ENCODE results near the gene FOXN1.

The FOXN1 gene

GRCh38 chr17:28470266-28470913 is 35.8 kb upstream of the FOXN1 start:
- Histone ChIP-seq H3K36me3 (ENCODE audit: low read depth) (no peaks in the 10 kb centered on the region), H3K4me1 (ENCODE audit: insufficient read depth, poor library complexity, severe bottlenecking) (no peaks in the 10 kb centered on the region), H3K27ac (ENCODE audit: poor library complexity, severe bottlenecking) (no peak overlapping the region), H3K27me3 (ENCODE audit: insufficient read depth, poor library complexity, severe bottlenecking) (no peaks in the 10 kb centered on the region), H3K4me3 (ENCODE audit: severe bottlenecking) (no peak overlapping the region), H3K9me3 (ENCODE audit: severe bottlenecking) (no peaks in the 10 kb centered on the region)
- ATAC-seq (ENCODE audit: low read depth) (no peak), DNase-seq (ENCODE audit: low spot score) (peak; percentile 19)
- TF ChIP-seq, protein P1, sequence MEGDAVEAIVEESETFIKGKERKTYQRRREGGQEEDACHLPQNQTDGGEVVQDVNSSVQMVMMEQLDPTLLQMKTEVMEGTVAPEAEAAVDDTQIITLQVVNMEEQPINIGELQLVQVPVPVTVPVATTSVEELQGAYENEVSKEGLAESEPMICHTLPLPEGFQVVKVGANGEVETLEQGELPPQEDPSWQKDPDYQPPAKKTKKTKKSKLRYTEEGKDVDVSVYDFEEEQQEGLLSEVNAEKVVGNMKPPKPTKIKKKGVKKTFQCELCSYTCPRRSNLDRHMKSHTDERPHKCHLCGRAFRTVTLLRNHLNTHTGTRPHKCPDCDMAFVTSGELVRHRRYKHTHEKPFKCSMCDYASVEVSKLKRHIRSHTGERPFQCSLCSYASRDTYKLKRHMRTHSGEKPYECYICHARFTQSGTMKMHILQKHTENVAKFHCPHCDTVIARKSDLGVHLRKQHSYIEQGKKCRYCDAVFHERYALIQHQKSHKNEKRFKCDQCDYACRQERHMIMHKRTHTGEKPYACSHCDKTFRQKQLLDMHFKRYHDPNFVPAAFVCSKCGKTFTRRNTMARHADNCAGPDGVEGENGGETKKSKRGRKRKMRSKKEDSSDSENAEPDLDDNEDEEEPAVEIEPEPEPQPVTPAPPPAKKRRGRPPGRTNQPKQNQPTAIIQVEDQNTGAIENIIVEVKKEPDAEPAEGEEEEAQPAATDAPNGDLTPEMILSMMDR (IDR thresholded peaks at IDR 0.05; ENCODE audit: poor library complexity, severe bottlenecking), result no peak

- Histone ChIP-seq H3K27me3 (ENCODE audit: insufficient read depth, poor library complexity, severe bottlenecking) (no peaks in the 10 kb centered on the region), H3K4me3 (ENCODE audit: severe bottlenecking) (no peak overlapping the region), H3K36me3 (ENCODE audit: low read depth) (no peaks in the 10 kb centered on the region), H3K4me1 (ENCODE audit: insufficient read depth, poor library complexity, severe bottlenecking) (no peaks in the 10 kb centered on the region), H3K27ac (ENCODE audit: poor library complexity, severe bottlenecking) (no peak overlapping the region), H3K9me3 (ENCODE audit: severe bottlenecking) (no peaks in the 10 kb centered on the region)
- DNase-seq (ENCODE audit: low spot score) (no peak), ATAC-seq (ENCODE audit: low read depth) (no peak)
- TF ChIP-seq, protein P1 (IDR thresholded peaks at IDR 0.05; ENCODE audit: poor library complexity, severe bottlenecking), result no peak
Measured at GRCh38 chr17:28470914-28471366, 35.2 kb upstream of the FOXN1 start.

DNA sequence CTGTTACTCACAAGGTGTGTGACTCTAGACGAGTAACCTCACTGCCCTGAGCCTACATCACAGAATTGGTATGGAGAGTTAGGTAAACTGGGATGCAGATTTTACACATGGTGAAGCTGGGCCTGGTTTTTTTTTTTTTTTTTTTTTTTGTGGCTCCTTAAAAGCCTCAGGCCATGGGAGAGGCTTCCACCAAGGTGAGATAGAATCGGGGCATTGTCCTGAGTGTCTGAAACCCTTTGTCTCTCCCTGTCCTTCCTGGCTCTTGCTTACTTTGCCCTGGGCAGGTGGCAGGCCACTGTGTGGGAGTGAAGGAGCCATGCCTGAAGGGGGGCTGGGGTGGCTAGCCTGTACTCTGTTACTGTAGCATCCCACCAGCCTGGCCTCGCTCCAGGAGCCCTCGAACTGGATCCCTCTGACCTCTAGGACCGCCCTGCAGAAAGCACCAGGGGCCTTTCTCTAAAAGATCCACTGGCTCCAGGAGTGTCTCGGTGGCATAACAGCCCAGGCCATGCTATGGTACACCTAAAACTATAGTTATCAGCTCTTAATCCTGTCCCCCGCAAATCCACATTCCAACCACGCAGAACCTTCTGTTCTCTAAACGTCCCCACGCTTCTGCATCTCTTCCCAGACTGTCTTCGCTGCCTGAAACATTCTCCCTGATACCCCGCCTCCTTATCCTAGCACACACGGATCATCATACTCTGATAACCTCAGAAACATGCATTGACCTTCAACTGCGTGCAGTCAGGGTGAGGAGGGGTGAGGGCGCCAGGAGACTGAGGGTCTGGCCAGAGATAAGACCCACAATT is 34.4 kb upstream of the FOXN1 start:
- H3K4me1 ChIP-seq (ENCODE audit: insufficient read depth, poor library complexity, severe bottlenecking), result no peaks in the 10 kb centered on the region
- H3K4me3 ChIP-seq (ENCODE audit: severe bottlenecking), result no peak overlapping the region
- TF ChIP-seq, protein P1 (IDR thresholded peaks at IDR 0.05; ENCODE audit: poor library complexity, severe bottlenecking), result no peak
- DNase-seq (ENCODE audit: low spot score) (no peak), ATAC-seq (ENCODE audit: low read depth) (peak; percentile 34; the same call in 1 of the 3 replicates)
- H3K27ac ChIP-seq (ENCODE audit: poor library complexity, severe bottlenecking), result no peak overlapping the region
- no peaks in the 10 kb centered on the region for H3K36me3 ChIP-seq (ENCODE audit: low read depth)
- no peaks in the 10 kb centered on the region for H3K9me3 ChIP-seq (ENCODE audit: severe bottlenecking)
- H3K27me3 ChIP-seq (ENCODE audit: insufficient read depth, poor library complexity, severe bottlenecking), result no peaks in the 10 kb centered on the region

- Histone ChIP-seq H3K36me3 (ENCODE audit: low read depth) (no peaks in the 10 kb centered on the region), H3K27ac (ENCODE audit: poor library complexity, severe bottlenecking) (no peak overlapping the region), H3K9me3 (ENCODE audit: severe bottlenecking) (no peaks in the 10 kb centered on the region), H3K27me3 (ENCODE audit: insufficient read depth, poor library complexity, severe bottlenecking) (no peaks in the 10 kb centered on the region), H3K4me3 (ENCODE audit: severe bottlenecking) (no peak overlapping the region), H3K4me1 (ENCODE audit: insufficient read depth, poor library complexity, severe bottlenecking) (no peaks in the 10 kb centered on the region)
- ATAC-seq (ENCODE audit: low read depth), result no peak
- DNase-seq (ENCODE audit: low spot score), result no peak
- TF ChIP-seq, protein P1 (IDR thresholded peaks at IDR 0.05; ENCODE audit: poor library complexity, severe bottlenecking), result no peak
Measured at GRCh38 chr17:28472871-28473497, 33.2 kb upstream of the FOXN1 start.

Data from RWPE2 (cell line).